ENCODE data around the gene NUDT8. TPM values are rescaled to one million over a fixed set of nuclear protein-coding genes. Genes with fewer than 3 reads are reported as not detected.
A peak's percentile ranks its signal among the peaks of the same experiment; 100 is the strongest.

The NUDT8 gene
- total RNA-seq, 3 donors from 2014 or later (not counting 1 experiment from before 2014, with no cell fraction given), result 1.7 to 5.2 (median 4.1) TPM

DNA sequence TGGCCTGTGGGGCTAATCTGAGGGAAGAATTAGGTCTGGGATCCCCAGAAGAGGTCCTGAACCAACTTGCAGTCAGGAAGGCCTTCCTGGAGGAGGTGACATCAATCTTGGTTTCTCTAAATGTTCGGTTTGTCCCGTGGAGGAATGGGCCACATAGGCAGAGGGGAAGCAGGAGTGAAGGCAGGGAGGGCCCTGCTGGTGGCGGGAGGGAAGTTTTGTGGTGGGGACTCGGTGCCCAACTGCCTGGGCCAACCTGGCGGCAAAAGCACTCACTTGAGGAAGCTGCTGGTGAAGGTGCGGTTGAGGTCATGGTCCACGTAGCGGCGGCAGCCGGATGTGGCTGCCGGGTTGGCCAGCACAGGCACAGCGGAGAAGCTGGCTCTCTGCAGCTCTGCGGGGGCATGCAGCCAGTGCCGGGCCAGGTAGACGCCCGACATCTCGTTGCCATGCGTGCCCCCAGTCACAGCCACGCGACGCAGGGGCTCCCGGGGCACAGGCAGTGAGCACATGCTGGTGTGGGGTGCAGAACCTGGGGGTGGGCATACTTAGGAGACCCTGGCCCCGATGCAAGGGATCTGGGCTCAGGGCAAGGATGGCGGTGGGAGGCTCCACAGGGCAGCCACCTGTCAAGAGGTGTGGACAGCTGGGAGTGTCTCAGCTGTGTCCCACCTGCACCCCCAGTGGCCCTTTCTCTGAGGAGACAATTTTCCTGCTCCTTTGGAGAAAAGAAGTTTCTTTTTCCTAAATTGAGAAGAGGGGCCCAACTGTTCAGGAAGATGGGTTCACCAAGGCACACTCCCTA, 17.0 kb upstream of the NUDT8 start:
- Histone ChIP-seq H3K4me1 (ENCODE audit: control insufficient read depth, insufficient read depth, low read length) (peaks cover 57% of the 10 kb centered on the region), H3K9me3 (ENCODE audit: control insufficient read depth, insufficient read depth, low read length) (peaks cover 3% of the 10 kb centered on the region), H3K4me3 (ENCODE audit: low read length) (no peak overlapping the region), H3K36me3 (ENCODE audit: control insufficient read depth, insufficient read depth, low read length) (no peaks in the 10 kb centered on the region), H3K27ac (ENCODE audit: low read length) (no peak overlapping the region), H3K27me3 (ENCODE audit: control insufficient read depth, insufficient read depth, low read length) (no peaks in the 10 kb centered on the region)
- Mint-ChIP-seq H3K9me3 (no peaks in the 10 kb centered on the region), H3K4me1 (peaks cover 26 to 39% of the 10 kb centered on the region in 2 donors), H3K27ac (peak overlapping the region in 1 of 2 donors; percentile 64), H3K4me3 (peak overlapping the region; percentile 61), H3K27me3 (ENCODE audit: low read depth in 2 of 2) (no peaks in the 10 kb centered on the region), H3K36me3 (no peaks in the 10 kb centered on the region)
- TF ChIP-seq, protein P1, sequence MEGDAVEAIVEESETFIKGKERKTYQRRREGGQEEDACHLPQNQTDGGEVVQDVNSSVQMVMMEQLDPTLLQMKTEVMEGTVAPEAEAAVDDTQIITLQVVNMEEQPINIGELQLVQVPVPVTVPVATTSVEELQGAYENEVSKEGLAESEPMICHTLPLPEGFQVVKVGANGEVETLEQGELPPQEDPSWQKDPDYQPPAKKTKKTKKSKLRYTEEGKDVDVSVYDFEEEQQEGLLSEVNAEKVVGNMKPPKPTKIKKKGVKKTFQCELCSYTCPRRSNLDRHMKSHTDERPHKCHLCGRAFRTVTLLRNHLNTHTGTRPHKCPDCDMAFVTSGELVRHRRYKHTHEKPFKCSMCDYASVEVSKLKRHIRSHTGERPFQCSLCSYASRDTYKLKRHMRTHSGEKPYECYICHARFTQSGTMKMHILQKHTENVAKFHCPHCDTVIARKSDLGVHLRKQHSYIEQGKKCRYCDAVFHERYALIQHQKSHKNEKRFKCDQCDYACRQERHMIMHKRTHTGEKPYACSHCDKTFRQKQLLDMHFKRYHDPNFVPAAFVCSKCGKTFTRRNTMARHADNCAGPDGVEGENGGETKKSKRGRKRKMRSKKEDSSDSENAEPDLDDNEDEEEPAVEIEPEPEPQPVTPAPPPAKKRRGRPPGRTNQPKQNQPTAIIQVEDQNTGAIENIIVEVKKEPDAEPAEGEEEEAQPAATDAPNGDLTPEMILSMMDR (IDR thresholded peaks at IDR 0.05), result no peak
- intact Hi-C loops (cut with micrococcal nuclease), result no loop called here
- DNase-seq, result peak in 1 of 2 donors; percentile 60
- peak in 2 of 3 donors; percentile 19 to 61 for ATAC-seq
- 2% methylated on average over 24 of the region's 24 CpGs for whole genome bisulfite sequencing (ENCODE audit: insufficient coverage)

- peaks cover 57% of the 10 kb centered on the region for H3K4me1 ChIP-seq (ENCODE audit: control insufficient read depth, insufficient read depth, low read length)
- Mint-ChIP-seq H3K36me3 (no peaks in the 10 kb centered on the region), H3K4me1 (peaks cover 22 to 37% of the 10 kb centered on the region in 2 donors), H3K27ac (peak overlapping the region in 1 of 2 donors; percentile 64), H3K9me3 (no peaks in the 10 kb centered on the region), H3K27me3 (ENCODE audit: low read depth in 2 of 2) (no peaks in the 10 kb centered on the region), H3K4me3 (peak overlapping the region; percentile 61)
- ATAC-seq (no peak), DNase-seq (no peak)
- 87% methylated on average over 22 of the region's 24 CpGs for WGBS (ENCODE audit: insufficient coverage)
- TF ChIP-seq, protein P1 (IDR thresholded peaks at IDR 0.05), result no peak
- H3K9me3 ChIP-seq (ENCODE audit: control insufficient read depth, insufficient read depth, low read length), result peaks cover 3% of the 10 kb centered on the region
- H3K36me3 ChIP-seq (ENCODE audit: control insufficient read depth, insufficient read depth, low read length), result no peaks in the 10 kb centered on the region
- H3K27ac ChIP-seq (ENCODE audit: low read length), result no peak overlapping the region
- H3K27me3 ChIP-seq (ENCODE audit: control insufficient read depth, insufficient read depth, low read length), result no peaks in the 10 kb centered on the region
- no peak overlapping the region for H3K4me3 ChIP-seq (ENCODE audit: low read length)
- intact Hi-C loops (cut with micrococcal nuclease), result no loop called here
Observed at GRCh38 chr11:67645521-67646461, 16.1 kb upstream of the NUDT8 start.

DNA sequence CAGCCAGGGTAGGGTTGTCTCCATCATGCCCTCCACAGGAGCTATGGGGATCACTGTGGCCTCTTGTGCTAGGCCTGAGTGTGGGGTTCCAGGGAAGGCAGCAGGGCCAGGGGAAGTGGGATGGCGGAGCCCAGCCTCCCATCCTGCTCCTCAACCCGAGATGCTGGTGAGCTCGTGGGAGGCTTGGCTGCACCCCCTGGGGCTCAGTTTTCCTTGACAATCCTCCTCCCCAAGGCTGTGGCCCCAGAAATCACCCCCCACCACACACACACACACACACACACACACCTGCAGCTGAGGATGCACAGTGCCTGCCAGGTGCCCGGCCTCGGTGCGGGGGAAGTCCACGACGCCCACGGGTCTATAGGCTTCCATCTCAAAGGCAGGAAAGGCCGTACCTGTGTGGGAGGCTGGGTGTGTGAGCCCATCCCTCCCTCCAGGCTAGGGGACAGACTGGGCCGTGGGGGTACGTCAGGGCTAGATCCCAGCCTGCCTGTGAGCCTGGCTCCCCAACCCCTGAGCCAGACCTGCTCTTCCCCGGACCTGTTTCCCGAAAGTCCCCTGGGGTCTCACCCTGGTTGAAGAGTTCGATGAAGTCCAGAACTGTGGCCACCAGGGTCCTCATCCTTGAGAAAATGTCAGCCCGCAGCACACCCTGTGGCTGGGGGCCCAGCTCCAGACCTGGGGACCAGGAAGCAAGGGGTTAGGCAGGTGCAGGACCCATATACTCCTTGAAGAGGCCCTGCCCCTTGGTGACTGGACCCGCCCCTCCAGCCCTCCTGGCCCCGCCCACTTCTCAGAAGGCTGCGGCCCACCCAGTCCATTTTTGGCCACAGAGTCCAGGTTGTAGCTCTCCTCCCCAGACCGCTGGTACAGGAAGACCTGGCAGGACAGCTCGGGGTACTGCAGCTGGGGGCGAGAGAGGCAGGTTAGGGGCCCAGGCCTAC, 15.0 kb upstream of the NUDT8 start:
- no peaks in the 10 kb centered on the region for H3K36me3 Mint-ChIP-seq
- H3K4me1 Mint-ChIP-seq, result peaks cover 17 to 27% of the 10 kb centered on the region in 2 donors

More for the DNA sequence above, 15.0 kb upstream of the NUDT8 start:
- Histone ChIP-seq H3K9me3 (ENCODE audit: control insufficient read depth, insufficient read depth, low read length) (peaks cover 3% of the 10 kb centered on the region), H3K27ac (ENCODE audit: low read length) (no peak overlapping the region), H3K4me1 (ENCODE audit: control insufficient read depth, insufficient read depth, low read length) (peaks cover 49% of the 10 kb centered on the region), H3K27me3 (ENCODE audit: control insufficient read depth, insufficient read depth, low read length) (no peaks in the 10 kb centered on the region), H3K36me3 (ENCODE audit: control insufficient read depth, insufficient read depth, low read length) (no peaks in the 10 kb centered on the region), H3K4me3 (ENCODE audit: low read length) (no peak overlapping the region)
- WGBS (ENCODE audit: insufficient coverage), result 87% methylated on average over 21 of the region's 22 CpGs
- TF ChIP-seq, protein P1 (IDR thresholded peaks at IDR 0.05), result no peak
- Mint-ChIP-seq H3K4me3 (no peak overlapping the region), H3K27me3 (ENCODE audit: low read depth in 2 of 2) (no peaks in the 10 kb centered on the region), H3K27ac (no peak overlapping the region), H3K9me3 (no peaks in the 10 kb centered on the region)
- intact Hi-C loops (cut with micrococcal nuclease), result no loop called here
- no peak for ATAC-seq
- DNase-seq, result no peak

Measured in natural killer cell (primary cell).